Thyroid gland (tissue), 4 donors: Measurements from ENCODE around the gene AFAP1L1. TPM values are rescaled to one million over a fixed set of nuclear protein-coding genes. Genes with fewer than 3 reads are reported as not detected.

Experiments used
- DNase-seq, 2 donors: peaks; one replicate each; pipeline ENCODE4 v3.0.0-alpha.2; 2019
- H3K27ac ChIP-seq, 3 donors: fragments of 200-600 bp; sonication (generic); 1 replicate in 2 of 3; 2 replicates in 1 of 3; pipeline ENCODE4 v1.5.1; 2016 to 2019; ENCODE audit warnings: mild to moderate bottlenecking in 1 of 3, moderate library complexity in 1 of 3
- H3K27me3 ChIP-seq: fragments of 200-600 bp; sonication (generic); one replicate; pipeline ENCODE4 v1.5.1; 2019
- H3K36me3 ChIP-seq, 2 donors: fragments of 200-600 bp; sonication (generic); one replicate each; pipeline ENCODE4 v1.5.1; 2016 to 2019
- H3K4me1 ChIP-seq, 2 donors: fragments of 200-600 bp; sonication (generic); one replicate each; pipeline ENCODE4 v1.5.1; 2017 to 2019
- H3K4me3 ChIP-seq, 3 donors: fragments of 200-600 bp; sonication (generic); replicated peaks in 1 of 3; 1 replicate in 2 of 3; 2 replicates in 1 of 3; pipeline ENCODE4 v1.5.1; 2016; ENCODE audit warnings: mild to moderate bottlenecking in 1 of 3
- H3K9me3 ChIP-seq: fragments of 200-600 bp; sonication (generic); one replicate; pipeline ENCODE4 v1.5.1; 2017
- CTCF ChIP-seq, 6 experiments: fragments of 200-600 bp in 3 of 6; fragments of 450-650 bp in 3 of 6; sonication (generic) in 3 of 6; IDR thresholded peaks; one replicate each; pipeline ENCODE4 v1.5.1; 2016 to 2019; ENCODE audit warnings: antibody characterized with exemption in 6 of 6, mild to moderate bottlenecking in 2 of 6, inconsistent platforms in 1 of 6, moderate library complexity in 1 of 6
- POLR2A ChIP-seq, 2 donors: fragments of 450-650 bp; IDR thresholded peaks; one replicate each; pipeline ENCODE4 v1.6.1; 2017; ENCODE audit warnings: antibody characterized with exemption in 2 of 2, mild to moderate bottlenecking in 2 of 2, moderate library complexity in 1 of 2
- WGBS, 2 donors: methylation state at CpG; one replicate each; pipeline ENCODE4 v1.1.5; 2017; 5-methylcytosine and 5-hydroxymethylcytosine counted together
- intact Hi-C: fragments of 100-400 bp; cut with DNase I; formaldehyde crosslinking; loops from one replicate; pipeline ENCODE4 v1.15.1; 2023
- total RNA-seq, 4 donors: library from RNA; depleted of rRNA; stranded (reverse); fragments of >200 nt; gene quantifications; one replicate each; pipeline ENCODE4 v1.2.3, GENCODE V29; 2016

The AFAP1L1 gene
- total RNA-seq, 4 donors from 2014 or later = 15.9 to 43.1 (median 26.8) TPM

- DNase-seq = no peak
- H3K9me3 ChIP-seq = no peaks in the 10 kb centered on the region
- no peaks in the 10 kb centered on the region for H3K4me1 ChIP-seq
- H3K36me3 ChIP-seq = no peaks in the 10 kb centered on the region
- WGBS, 2 donors = 71 to 76% methylated on average over 4 of the region's 4 CpGs
- TF ChIP-seq POLR2A (IDR thresholded peaks at IDR 0.05) (no peak), CTCF (IDR thresholded peaks at IDR 0.05) (no peak)
- no peaks in the 10 kb centered on the region for H3K27me3 ChIP-seq
- H3K27ac ChIP-seq = no peak overlapping the region
- H3K4me3 ChIP-seq = no peak overlapping the region
- intact Hi-C loops = no loop called here
Measured at GRCh38 chr5:149251546-149251945, 20.1 kb upstream of the AFAP1L1 start.

GRCh38 chr5:149254506-149254905 lies 17.2 kb upstream of the AFAP1L1 start:
- no peaks in the 10 kb centered on the region for H3K9me3 ChIP-seq

GRCh38 chr5:149256451-149256850 lies 15.2 kb upstream of the AFAP1L1 start:
- TF ChIP-seq POLR2A (IDR thresholded peaks at IDR 0.05) (no peak), CTCF (IDR thresholded peaks at IDR 0.05) (no peak)
- Histone ChIP-seq H3K4me3 (no peak overlapping the region), H3K27me3 (no peaks in the 10 kb centered on the region), H3K36me3 (no peaks in the 10 kb centered on the region), H3K9me3 (no peaks in the 10 kb centered on the region), H3K4me1 (no peaks in the 10 kb centered on the region), H3K27ac (no peak overlapping the region)
- DNase-seq = no peak
- intact Hi-C loops = no loop called here

More at GRCh38 chr5:149254506-149254905, 17.2 kb upstream of the AFAP1L1 start:
- no peak overlapping the region for H3K27ac ChIP-seq
- no peaks in the 10 kb centered on the region for H3K36me3 ChIP-seq
- no peaks in the 10 kb centered on the region for H3K27me3 ChIP-seq
- intact Hi-C loops = no loop called here
- WGBS, 2 donors = 47 to 50% methylated on average over 3 of the region's 3 CpGs
- TF ChIP-seq CTCF (IDR thresholded peaks at IDR 0.05) (no peak), POLR2A (IDR thresholded peaks at IDR 0.05) (no peak)
- no peaks in the 10 kb centered on the region for H3K4me1 ChIP-seq
- DNase-seq = no peak
- H3K4me3 ChIP-seq = no peak overlapping the region

- Histone ChIP-seq H3K36me3 (no peaks in the 10 kb centered on the region), H3K4me1 (no peaks in the 10 kb centered on the region), H3K27ac (no peak overlapping the region), H3K27me3 (no peaks in the 10 kb centered on the region), H3K4me3 (no peak overlapping the region), H3K9me3 (no peaks in the 10 kb centered on the region)
- TF ChIP-seq POLR2A (IDR thresholded peaks at IDR 0.05) (no peak), CTCF (IDR thresholded peaks at IDR 0.05) (no peak)
- intact Hi-C loops = no loop called here
- DNase-seq = no peak
- WGBS, 2 donors = 56 to 63% methylated on average over 1 of the region's 1 CpG
Measured at GRCh38 chr5:149257131-149257530, 14.5 kb upstream of the AFAP1L1 start.

- no peak overlapping the region for H3K4me3 ChIP-seq
- 68 to 73% methylated on average over 10 of the region's 10 CpGs for WGBS, 2 donors
- H3K4me1 ChIP-seq = no peaks in the 10 kb centered on the region
- TF ChIP-seq POLR2A (IDR thresholded peaks at IDR 0.05) = no peak
- TF ChIP-seq CTCF (IDR thresholded peaks at IDR 0.05) = no peak
- no peaks in the 10 kb centered on the region for H3K9me3 ChIP-seq
- no peak overlapping the region for H3K27ac ChIP-seq
- intact Hi-C loops = no loop called here
- no peaks in the 10 kb centered on the region for H3K36me3 ChIP-seq
- H3K27me3 ChIP-seq = no peaks in the 10 kb centered on the region
- no peak for DNase-seq
Measured at GRCh38 chr5:149257889-149258705, 13.6 kb upstream of the AFAP1L1 start.
